ENCODE data around the gene SSR3.

Gene SSR3

GRCh38 chr3:156579427-156579851, 24.5 kb upstream of the SSR3 start:
- no peaks in the 10 kb centered on the region for H3K9me2 ChIP-seq (replicated peaks; ENCODE audit: insufficient read depth, low read length)
- no peaks in the 10 kb centered on the region for H4K20me1 ChIP-seq (ENCODE audit: insufficient read depth, low read length)
- no peaks in the 10 kb centered on the region for H3K4me1 ChIP-seq (ENCODE audit: low read length)
- no peak overlapping the region for H2AFZ ChIP-seq (ENCODE audit: low read length)
- H3K4me3 ChIP-seq (ENCODE audit: low read length) = no peak overlapping the region
- no peak overlapping the region for H3K9ac ChIP-seq (ENCODE audit: low read length)
- no peak overlapping the region for H3K27ac ChIP-seq (ENCODE audit: low read length)
- no peaks in the 10 kb centered on the region for H3F3A ChIP-seq (ENCODE audit: insufficient read depth, low read length)
- TF ChIP-seq CTCF (IDR thresholded peaks at IDR 0.05; ENCODE audit: low read length) (no peak), EZH2phosphoT487 (IDR thresholded peaks at IDR 0.05; ENCODE audit: low read length) (no peak), EZH2 (optimal IDR thresholded peaks at IDR 0.05; ENCODE audit: low read depth, low read length) (no peak)
- no peaks in the 10 kb centered on the region for H3K36me3 ChIP-seq (replicated peaks; ENCODE audit: insufficient read depth, low read length)
- H3K9me3 ChIP-seq (replicated peaks; ENCODE audit: insufficient read depth, low read length) = no peaks in the 10 kb centered on the region
- no peaks in the 10 kb centered on the region for H3K27me3 ChIP-seq (replicated peaks; ENCODE audit: insufficient read depth, low read length)
- no peak overlapping the region for H3K4me2 ChIP-seq (ENCODE audit: low read depth, low read length)
- no peaks in the 10 kb centered on the region for H3K79me2 ChIP-seq (ENCODE audit: low read length)
- DNase-seq = no peak

GRCh38 chr3:156577736-156578135, 22.8 kb upstream of the SSR3 start:
- Histone ChIP-seq H3K9ac (ENCODE audit: low read length) (no peak overlapping the region), H3K9me3 (replicated peaks; ENCODE audit: insufficient read depth, low read length) (no peaks in the 10 kb centered on the region), H3K4me3 (ENCODE audit: low read length) (no peak overlapping the region), H3K27me3 (replicated peaks; ENCODE audit: insufficient read depth, low read length) (no peaks in the 10 kb centered on the region), H3K9me2 (replicated peaks; ENCODE audit: insufficient read depth, low read length) (no peaks in the 10 kb centered on the region), H3K4me2 (ENCODE audit: low read depth, low read length) (no peak overlapping the region), H2AFZ (ENCODE audit: low read length) (no peak overlapping the region), H3K36me3 (replicated peaks; ENCODE audit: insufficient read depth, low read length) (no peaks in the 10 kb centered on the region), H3F3A (ENCODE audit: insufficient read depth, low read length) (no peaks in the 10 kb centered on the region), H3K79me2 (ENCODE audit: low read length) (no peaks in the 10 kb centered on the region), H4K20me1 (ENCODE audit: insufficient read depth, low read length) (no peaks in the 10 kb centered on the region), H3K27ac (ENCODE audit: low read length) (no peak overlapping the region), H3K4me1 (ENCODE audit: low read length) (no peaks in the 10 kb centered on the region)
- no peak for TF ChIP-seq EZH2 (optimal IDR thresholded peaks at IDR 0.05; ENCODE audit: low read depth, low read length)
- TF ChIP-seq EZH2phosphoT487 (IDR thresholded peaks at IDR 0.05; ENCODE audit: low read length) = no peak
- no peak for TF ChIP-seq CTCF (IDR thresholded peaks at IDR 0.05; ENCODE audit: low read length)
- DNase-seq = no peak

GRCh38 chr3:156576651-156577348, 21.9 kb upstream of the SSR3 start:
- Histone ChIP-seq H3K9me3 (replicated peaks; ENCODE audit: insufficient read depth, low read length) (no peaks in the 10 kb centered on the region), H3K4me3 (ENCODE audit: low read length) (no peak overlapping the region), H3K36me3 (replicated peaks; ENCODE audit: insufficient read depth, low read length) (no peaks in the 10 kb centered on the region), H3K4me1 (ENCODE audit: low read length) (no peaks in the 10 kb centered on the region), H4K20me1 (ENCODE audit: insufficient read depth, low read length) (no peaks in the 10 kb centered on the region), H3F3A (ENCODE audit: insufficient read depth, low read length) (no peaks in the 10 kb centered on the region), H3K9ac (ENCODE audit: low read length) (no peak overlapping the region), H3K4me2 (ENCODE audit: low read depth, low read length) (no peak overlapping the region), H3K27me3 (replicated peaks; ENCODE audit: insufficient read depth, low read length) (no peaks in the 10 kb centered on the region), H2AFZ (ENCODE audit: low read length) (no peak overlapping the region), H3K27ac (ENCODE audit: low read length) (no peak overlapping the region), H3K9me2 (replicated peaks; ENCODE audit: insufficient read depth, low read length) (no peaks in the 10 kb centered on the region), H3K79me2 (ENCODE audit: low read length) (no peaks in the 10 kb centered on the region)
- TF ChIP-seq EZH2phosphoT487 (IDR thresholded peaks at IDR 0.05; ENCODE audit: low read length) (no peak), CTCF (IDR thresholded peaks at IDR 0.05; ENCODE audit: low read length) (no peak), EZH2 (optimal IDR thresholded peaks at IDR 0.05; ENCODE audit: low read depth, low read length) (no peak)
- DNase-seq = no peak
